Measurements from ENCODE around the gene WHAMM. TPM values are rescaled to one million over a fixed set of nuclear protein-coding genes. Genes with fewer than 3 reads are reported as not detected.

WHAMM gene
- total RNA-seq, 1 donor from 2014 or later: 9.4 TPM

DNA sequence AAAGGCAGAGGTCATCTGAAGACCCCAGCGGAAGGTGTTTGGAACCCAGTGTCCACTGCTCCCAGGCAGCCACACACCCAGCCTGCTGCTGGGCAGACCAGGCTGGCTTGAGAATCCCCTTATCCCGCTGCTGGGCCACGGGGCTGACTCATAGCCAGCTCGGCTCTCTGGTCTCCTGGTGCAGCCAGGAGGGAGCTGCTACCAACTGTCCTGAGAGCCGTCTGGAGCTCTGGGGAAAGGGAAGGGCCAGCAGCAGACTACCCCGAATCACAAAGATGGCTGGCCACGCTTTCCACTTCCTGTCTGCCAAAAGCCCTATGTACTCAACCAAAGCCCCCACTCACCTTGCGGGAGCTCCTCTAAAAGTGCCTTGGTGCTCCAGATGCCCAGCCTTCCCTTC lies 38.3 kb downstream of the WHAMM start:
- Histone ChIP-seq H3K4me2 (ENCODE audit: low read length) (no peak overlapping the region), H2AFZ (ENCODE audit: low read depth, low read length) (no peak overlapping the region), H3K4me1 (ENCODE audit: insufficient read depth, low read length) (peaks cover 27% of the 10 kb centered on the region), H4K20me1 (ENCODE audit: insufficient read depth, low read length) (no peaks in the 10 kb centered on the region), H3K79me2 (ENCODE audit: insufficient read depth, low read length) (no peaks in the 10 kb centered on the region), H3K9me3 (ENCODE audit: insufficient read depth, low read depth, low read length) (no peaks in the 10 kb centered on the region), H3K9ac (ENCODE audit: low read length) (no peak overlapping the region), H3K27ac (ENCODE audit: low read depth, low read length) (no peak overlapping the region), H3K4me3 (ENCODE audit: insufficient read depth, low read depth, low read length) (no peak overlapping the region), H3K27me3 (ENCODE audit: insufficient read depth, low read length) (no peaks in the 10 kb centered on the region), H3K36me3 (ENCODE audit: insufficient read depth, low read length) (no peaks in the 10 kb centered on the region)
- Mint-ChIP-seq H3K27me3 (ENCODE audit: low read depth, unreplicated experiment) (no peaks in the 10 kb centered on the region), H3K4me3 (ENCODE audit: unreplicated experiment) (no peak overlapping the region), H3K36me3 (ENCODE audit: low read depth, unreplicated experiment) (no peaks in the 10 kb centered on the region), H3K4me1 (ENCODE audit: low read depth, unreplicated experiment) (peaks cover 22% of the 10 kb centered on the region), H3K27ac (ENCODE audit: unreplicated experiment) (no peak overlapping the region), H3K9me3 (ENCODE audit: unreplicated experiment) (no peaks in the 10 kb centered on the region)
- TF ChIP-seq, protein P1, sequence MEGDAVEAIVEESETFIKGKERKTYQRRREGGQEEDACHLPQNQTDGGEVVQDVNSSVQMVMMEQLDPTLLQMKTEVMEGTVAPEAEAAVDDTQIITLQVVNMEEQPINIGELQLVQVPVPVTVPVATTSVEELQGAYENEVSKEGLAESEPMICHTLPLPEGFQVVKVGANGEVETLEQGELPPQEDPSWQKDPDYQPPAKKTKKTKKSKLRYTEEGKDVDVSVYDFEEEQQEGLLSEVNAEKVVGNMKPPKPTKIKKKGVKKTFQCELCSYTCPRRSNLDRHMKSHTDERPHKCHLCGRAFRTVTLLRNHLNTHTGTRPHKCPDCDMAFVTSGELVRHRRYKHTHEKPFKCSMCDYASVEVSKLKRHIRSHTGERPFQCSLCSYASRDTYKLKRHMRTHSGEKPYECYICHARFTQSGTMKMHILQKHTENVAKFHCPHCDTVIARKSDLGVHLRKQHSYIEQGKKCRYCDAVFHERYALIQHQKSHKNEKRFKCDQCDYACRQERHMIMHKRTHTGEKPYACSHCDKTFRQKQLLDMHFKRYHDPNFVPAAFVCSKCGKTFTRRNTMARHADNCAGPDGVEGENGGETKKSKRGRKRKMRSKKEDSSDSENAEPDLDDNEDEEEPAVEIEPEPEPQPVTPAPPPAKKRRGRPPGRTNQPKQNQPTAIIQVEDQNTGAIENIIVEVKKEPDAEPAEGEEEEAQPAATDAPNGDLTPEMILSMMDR (IDR thresholded peaks at IDR 0.05; ENCODE audit: insufficient read depth, low read depth, low read length): no peak
- TF ChIP-seq EZH2 (IDR thresholded peaks at IDR 0.05; ENCODE audit: insufficient read depth, low read length): no peak
- DNase-seq (ENCODE audit: low read depth) (no peak), FAIRE-seq (no peak)

DNA sequence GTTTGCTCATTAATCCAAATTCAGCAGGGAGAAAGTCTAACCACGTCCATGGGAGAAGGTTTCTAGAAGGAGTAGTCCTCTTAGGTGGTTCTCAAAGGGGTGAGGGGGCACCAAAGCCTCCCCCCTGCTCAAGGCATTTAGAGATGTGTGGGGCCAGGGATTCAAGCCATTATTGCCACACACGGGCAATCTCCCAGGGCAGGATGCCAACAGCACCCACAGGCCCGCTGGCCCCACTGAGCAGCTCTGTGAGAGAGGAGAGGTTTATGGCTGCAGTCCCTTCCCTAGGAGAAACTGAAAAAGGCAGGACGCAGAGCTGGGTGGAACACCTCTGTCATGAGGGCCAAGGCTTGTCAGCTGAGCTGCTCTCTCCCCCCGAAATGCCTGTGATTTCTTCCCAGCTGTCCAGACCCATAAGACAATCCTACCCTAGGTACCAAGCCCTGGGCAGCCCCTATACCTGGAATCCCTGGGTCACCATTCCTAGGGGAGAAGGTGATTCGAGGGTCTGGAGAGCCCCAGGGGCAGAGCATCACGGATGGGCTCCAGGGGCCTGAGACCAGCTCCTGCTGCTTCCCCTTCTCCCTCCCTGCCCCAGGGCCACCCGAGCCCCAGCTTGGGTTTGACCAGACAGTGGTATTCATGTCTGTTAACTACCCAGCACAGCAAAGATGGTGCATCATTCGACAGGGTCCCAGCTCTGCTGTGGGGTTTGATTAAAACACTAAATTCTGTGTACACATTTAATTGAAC lies 39.0 kb downstream of the WHAMM start:
- no peak overlapping the region for H3K4me2 ChIP-seq (ENCODE audit: low read length)
- no peak overlapping the region for H3K9ac ChIP-seq (ENCODE audit: low read length)
- Mint-ChIP-seq H3K36me3 (ENCODE audit: low read depth, unreplicated experiment) (no peaks in the 10 kb centered on the region), H3K4me3 (ENCODE audit: unreplicated experiment) (no peak overlapping the region), H3K9me3 (ENCODE audit: unreplicated experiment) (no peaks in the 10 kb centered on the region), H3K27me3 (ENCODE audit: low read depth, unreplicated experiment) (no peaks in the 10 kb centered on the region), H3K4me1 (ENCODE audit: low read depth, unreplicated experiment) (peaks cover 22% of the 10 kb centered on the region), H3K27ac (ENCODE audit: unreplicated experiment) (no peak overlapping the region)
- no peaks in the 10 kb centered on the region for H3K9me3 ChIP-seq (ENCODE audit: insufficient read depth, low read depth, low read length)
- H3K27me3 ChIP-seq (ENCODE audit: insufficient read depth, low read length): no peaks in the 10 kb centered on the region
- H4K20me1 ChIP-seq (ENCODE audit: insufficient read depth, low read length): no peaks in the 10 kb centered on the region
- no peaks in the 10 kb centered on the region for H3K36me3 ChIP-seq (ENCODE audit: insufficient read depth, low read length)
- TF ChIP-seq EZH2 (IDR thresholded peaks at IDR 0.05; ENCODE audit: insufficient read depth, low read length): no peak
- TF ChIP-seq, protein P1 (IDR thresholded peaks at IDR 0.05; ENCODE audit: insufficient read depth, low read depth, low read length): no peak
- H3K27ac ChIP-seq (ENCODE audit: low read depth, low read length): no peak overlapping the region
- no peak overlapping the region for H2AFZ ChIP-seq (ENCODE audit: low read depth, low read length)
- H3K4me3 ChIP-seq (ENCODE audit: insufficient read depth, low read depth, low read length): no peak overlapping the region
- no peak for DNase-seq (ENCODE audit: low read depth)
- H3K79me2 ChIP-seq (ENCODE audit: insufficient read depth, low read length): no peaks in the 10 kb centered on the region
- peaks cover 34% of the 10 kb centered on the region for H3K4me1 ChIP-seq (ENCODE audit: insufficient read depth, low read length)
- no peak for FAIRE-seq

Measured in astrocyte (in vitro differentiated cells and primary cell).